ENCODE measurements around the gene CEMIP.

Gene CEMIP

DNA sequence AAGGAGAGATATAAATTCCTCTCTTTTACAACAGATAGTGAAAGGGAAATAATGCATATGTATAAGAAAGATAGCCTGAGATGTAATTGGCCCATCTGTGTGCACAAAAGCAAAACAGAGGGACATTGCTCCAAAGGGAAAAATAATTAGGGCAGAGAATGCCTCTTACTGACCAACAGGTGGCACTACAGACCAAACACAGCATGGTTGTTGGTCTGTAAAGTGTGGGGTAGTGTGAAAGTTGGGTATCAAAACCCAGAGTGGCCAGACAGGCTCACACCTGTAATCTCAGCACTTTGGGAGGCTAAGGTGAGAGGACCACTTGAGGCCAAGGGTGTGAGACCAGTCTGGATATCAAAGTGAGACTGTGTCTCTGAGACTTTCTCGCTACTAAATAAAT, 217.1 kb downstream of the CEMIP start:
- Mint-ChIP-seq H3K4me1 (ENCODE audit: low read depth in 2 of 2) (peaks cover 17 to 18% of the 10 kb centered on the region in 2 donors), H3K27ac (peak overlapping the region in 1 of 2 donors; percentile 76), H3K36me3 (ENCODE audit: insufficient read depth) (peaks cover 21% of the 10 kb centered on the region), H3K9me3 (no peaks in the 10 kb centered on the region), H3K27me3 (no peaks in the 10 kb centered on the region), H3K4me3 (no peak overlapping the region)
- ATAC-seq (replicated peaks) (no peak), DNase-seq (no peak)

DNA sequence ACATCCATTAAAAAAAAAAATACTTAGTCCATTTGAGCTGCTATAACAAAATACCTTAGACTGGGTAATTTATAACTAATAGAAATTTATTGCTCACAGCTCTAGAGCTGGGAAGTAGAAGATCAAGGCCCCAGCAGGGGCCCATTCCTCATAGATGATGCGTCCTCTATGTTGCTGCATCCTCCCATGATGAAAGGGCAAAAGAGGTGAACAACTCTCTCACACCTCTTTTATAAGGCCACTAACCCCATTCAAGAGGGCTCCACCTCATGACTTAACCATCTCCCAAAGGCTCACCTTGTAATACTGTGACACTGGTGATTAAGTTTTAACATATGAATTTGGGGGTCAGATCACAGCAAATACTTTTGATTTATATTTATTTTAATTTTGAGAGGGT, 218.5 kb downstream of the CEMIP start:
- no peaks in the 10 kb centered on the region for H3K27me3 Mint-ChIP-seq
- H3K4me3 Mint-ChIP-seq = no peak overlapping the region
- no peaks in the 10 kb centered on the region for H3K9me3 Mint-ChIP-seq
- peaks cover 17 to 18% of the 10 kb centered on the region in 2 donors for H3K4me1 Mint-ChIP-seq (ENCODE audit: low read depth in 2 of 2)
- DNase-seq (no peak), ATAC-seq (replicated peaks) (no peak)
- peaks cover 30% of the 10 kb centered on the region for H3K36me3 Mint-ChIP-seq (ENCODE audit: insufficient read depth)
- H3K27ac Mint-ChIP-seq = peak overlapping the region in 1 of 2 donors; percentile 75

DNA sequence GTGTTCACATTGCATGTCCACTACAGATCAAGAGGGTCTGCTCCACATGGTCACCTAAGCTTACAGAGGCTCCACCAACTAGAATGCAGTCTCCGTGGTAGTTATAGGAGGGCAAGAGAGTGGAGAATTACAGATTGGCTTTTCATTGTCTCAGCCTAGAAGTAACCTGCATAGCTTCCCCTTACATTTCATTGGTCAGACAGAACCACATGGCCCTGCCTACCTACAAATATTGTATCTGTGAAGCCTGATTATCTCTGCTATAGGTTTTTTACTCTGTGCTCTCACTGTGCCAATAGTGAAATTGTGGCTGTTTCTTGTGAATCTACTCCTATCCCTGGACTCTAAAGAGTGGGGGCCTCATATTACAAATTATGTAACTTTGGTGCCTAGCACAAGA, 219.1 kb downstream of the CEMIP start:
- no peaks in the 10 kb centered on the region for H3K27me3 Mint-ChIP-seq
- H3K4me3 Mint-ChIP-seq = no peak overlapping the region
- no peak for DNase-seq
- H3K4me1 Mint-ChIP-seq (ENCODE audit: low read depth in 2 of 2) = peaks cover 18 to 20% of the 10 kb centered on the region in 2 donors
- H3K27ac Mint-ChIP-seq = peak overlapping the region; percentile 26 to 27
- H3K36me3 Mint-ChIP-seq (ENCODE audit: insufficient read depth) = peaks cover 34% of the 10 kb centered on the region
- no peak for ATAC-seq (replicated peaks)
- no peaks in the 10 kb centered on the region for H3K9me3 Mint-ChIP-seq

DNA sequence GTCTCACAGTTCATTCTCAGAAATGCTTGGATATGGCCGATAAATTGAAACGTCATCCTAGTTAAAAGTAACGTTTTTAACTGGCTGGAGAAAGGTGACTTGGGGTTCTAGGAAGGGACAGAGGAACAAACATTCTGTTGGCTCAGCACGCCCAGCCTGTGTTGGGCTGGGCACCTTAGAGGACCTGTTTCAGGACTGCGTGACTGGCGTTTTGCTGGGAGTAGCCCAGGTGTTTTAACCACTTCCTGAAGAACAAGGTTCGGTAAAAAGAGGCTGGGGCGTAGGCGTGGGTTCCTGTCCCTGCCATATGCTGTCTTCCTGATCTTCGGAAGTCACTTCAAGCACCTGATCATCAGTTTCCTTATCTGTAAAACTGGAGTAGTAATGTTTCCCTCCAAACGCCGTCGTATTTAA, 220.5 kb downstream of the CEMIP start:
- H3K4me3 Mint-ChIP-seq = peak overlapping the region; percentile 92
- H3K36me3 Mint-ChIP-seq (ENCODE audit: insufficient read depth) = peaks cover 43% of the 10 kb centered on the region
- no peaks in the 10 kb centered on the region for H3K27me3 Mint-ChIP-seq
- ATAC-seq (replicated peaks) (no peak), DNase-seq (peak in 2 of 3 experiments; percentile 18 to 26)
- H3K9me3 Mint-ChIP-seq = no peaks in the 10 kb centered on the region
- peaks cover 32% of the 10 kb centered on the region in 2 donors for H3K4me1 Mint-ChIP-seq (ENCODE audit: low read depth in 2 of 2)
- peak overlapping the region; percentile 95 to 97 for H3K27ac Mint-ChIP-seq

DNA sequence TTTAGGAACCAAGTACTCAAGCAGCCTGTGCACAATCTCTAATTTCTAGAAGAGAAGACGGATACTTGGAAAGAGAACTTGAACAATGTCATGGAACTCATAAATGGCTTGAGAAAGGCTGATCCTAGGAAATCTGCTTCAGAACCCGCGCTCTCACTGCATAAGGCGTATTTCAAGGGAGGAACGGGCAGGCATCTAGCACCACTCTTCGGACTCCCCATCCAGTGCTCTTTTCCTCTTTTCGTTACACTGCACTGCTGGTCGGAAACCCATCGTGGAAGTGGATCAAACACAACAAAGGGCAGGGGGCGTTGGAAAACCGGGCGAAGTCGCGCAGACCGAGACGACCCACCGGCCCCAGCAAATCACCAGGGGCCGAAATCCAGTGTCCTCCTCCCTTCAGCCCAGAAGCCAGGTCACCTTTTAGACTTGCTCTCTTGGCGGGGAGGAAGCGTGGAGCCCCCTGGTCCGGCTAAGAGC, 221.0 kb downstream of the CEMIP start:
- DNase-seq (no peak), ATAC-seq (replicated peaks) (no peak)
- Mint-ChIP-seq H3K4me3 (peak overlapping the region; percentile 92), H3K27ac (peak overlapping the region; percentile 95 to 97), H3K36me3 (ENCODE audit: insufficient read depth) (peaks cover 43% of the 10 kb centered on the region), H3K9me3 (no peaks in the 10 kb centered on the region), H3K4me1 (ENCODE audit: low read depth in 2 of 2) (peaks cover 35 to 38% of the 10 kb centered on the region in 2 donors), H3K27me3 (no peaks in the 10 kb centered on the region)

DNA sequence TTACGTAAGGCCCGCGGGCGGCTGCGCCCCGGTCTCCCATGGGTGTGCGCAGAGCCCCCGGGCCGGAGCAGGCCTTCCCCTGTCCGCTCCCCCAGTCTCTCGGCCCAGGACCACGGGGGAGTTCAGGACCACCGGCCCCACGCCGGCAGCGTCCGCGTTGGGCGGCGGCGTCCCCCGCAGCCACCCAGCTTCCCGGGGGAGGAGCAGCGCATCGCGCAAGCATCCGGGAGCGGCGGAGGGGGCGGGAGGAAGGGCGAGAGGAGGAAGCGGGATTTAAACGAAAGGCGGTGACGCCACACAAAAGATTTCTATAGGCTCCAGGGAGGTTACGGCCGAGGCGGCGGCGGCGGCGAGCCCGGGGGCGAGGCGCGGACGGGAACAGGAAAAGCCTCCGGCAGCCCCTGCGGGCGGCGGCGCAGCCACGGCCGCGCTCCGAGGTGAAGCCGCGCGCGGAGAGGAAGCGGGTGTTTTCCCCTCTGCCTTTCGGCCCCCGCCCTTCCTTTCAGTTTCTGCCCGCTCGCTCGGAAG, 221.5 kb downstream of the CEMIP start, which contains the start of gene TLNRD1:
Gene TLNRD1 (plus strand): TSS at position 300 of the 528 bp plus-strand sequence. CDS start 1,349 bp downstream, outside the sequence.
- peak within 1 kb of the TSS; percentile 95 to 97 for H3K27ac Mint-ChIP-seq
- H3K9me3 Mint-ChIP-seq = no peaks in the 10 kb centered on the region
- DNase-seq (peak; percentile 78 to 80 (median 79)), ATAC-seq (replicated peaks) (peak; percentile 73)
- peaks cover 35 to 39% of the 10 kb centered on the region in 2 donors for H3K4me1 Mint-ChIP-seq (ENCODE audit: low read depth in 2 of 2)
- H3K36me3 Mint-ChIP-seq (ENCODE audit: insufficient read depth) = peaks cover 43% of the 10 kb centered on the region
- H3K4me3 Mint-ChIP-seq = peak within 1 kb of the TSS; percentile 92
- no peaks in the 10 kb centered on the region for H3K27me3 Mint-ChIP-seq

Data from effector memory CD8-positive, alpha-beta T cell (primary cell).